Stimulated activated naive CD4-positive, alpha-beta T cell (primary cell): Measurements from ENCODE around the gene BCKDHA.
"Not testable (repeated sequence)": the region's sequence is repeated elsewhere in the genome, so short reads cannot be mapped to it uniquely, and the experiment has no call there.

ENCODE experiments used
- DNase-seq, 6 experiments: peaks; one replicate each; lab custom pipeline; 2025; lab: John Stamatoyannopoulos, UW

BCKDHA gene

GRCh38 chr19:41405776-41406175, 8.2 kb downstream of the BCKDHA start:
- no peak for DNase-seq

- no peak for DNase-seq
Observed at GRCh38 chr19:41407271-41407670, 9.7 kb downstream of the BCKDHA start.

GRCh38 chr19:41408256-41408655, 10.6 kb downstream of the BCKDHA start:
- DNase-seq, result no peak

GRCh38 chr19:41408846-41409245, 11.2 kb downstream of the BCKDHA start:
- not testable (repeated sequence) for DNase-seq

- no peak for DNase-seq
Observed at GRCh38 chr19:41409288-41409687, 11.7 kb downstream of the BCKDHA start.

- DNase-seq, result no peak
Observed at GRCh38 chr19:41410336-41411054, 12.9 kb downstream of the BCKDHA start.

GRCh38 chr19:41411100-41411967, 13.7 kb downstream of the BCKDHA start:
- DNase-seq, result no peak

- DNase-seq, result no peak
Observed at GRCh38 chr19:41411968-41412265, 14.3 kb downstream of the BCKDHA start.

- DNase-seq, result no peak
Observed at GRCh38 chr19:41412953-41413352, 15.3 kb downstream of the BCKDHA start.

GRCh38 chr19:41413947-41414346, 16.3 kb downstream of the BCKDHA start:
- no peak for DNase-seq

- DNase-seq, result no peak
Observed at GRCh38 chr19:41414461-41414860, 16.8 kb downstream of the BCKDHA start.

GRCh38 chr19:41415154-41415571, 17.5 kb downstream of the BCKDHA start:
- no peak for DNase-seq

GRCh38 chr19:41416194-41416674, 18.6 kb downstream of the BCKDHA start:
- DNase-seq, result no peak

GRCh38 chr19:41420101-41420880, 22.7 kb downstream of the BCKDHA start:
- no peak for DNase-seq

- DNase-seq, result no peak
Observed at GRCh38 chr19:41421314-41421713, 23.7 kb downstream of the BCKDHA start.

GRCh38 chr19:41421973-41422372, 24.4 kb downstream of the BCKDHA start:
- DNase-seq, result no peak

- DNase-seq, result no peak
Observed at GRCh38 chr19:41422456-41422855, 24.8 kb downstream of the BCKDHA start.

GRCh38 chr19:41422955-41423354, 25.3 kb downstream of the BCKDHA start:
- no peak for DNase-seq

GRCh38 chr19:41424335-41425173, 26.9 kb downstream of the BCKDHA start:
- DNase-seq, result no peak

GRCh38 chr19:41425174-41426115, 27.8 kb downstream of the BCKDHA start:
- DNase-seq, result no peak
